HEK293T (cell line): Measurements from ENCODE around the gene HIVEP2.

Experiments
- BHLHE40 ChIP-seq: fragments of 450-650 bp; IDR thresholded peaks from 2 replicates; pipeline ENCODE4 v1.6.1; 2016; ENCODE audit warnings: mild to moderate bottlenecking, moderate library complexity, borderline replicate concordance
- ELF4 ChIP-seq: fragments of 450-650 bp; IDR thresholded peaks from 2 replicates; pipeline ENCODE4 v1.6.1; 2017; ENCODE audit warnings: antibody characterized with exemption
- FOXA1 ChIP-seq: fragments of 450-650 bp; IDR thresholded peaks from 2 replicates; pipeline ENCODE4 v1.6.1; 2016; ENCODE audit warnings: mild to moderate bottlenecking
- FOXK2 ChIP-seq: fragments of 450-650 bp; IDR thresholded peaks from 2 replicates; pipeline ENCODE4 v1.6.1; 2016; ENCODE audit warnings: mild to moderate bottlenecking
- FOXM1 ChIP-seq: fragments of 450-650 bp; IDR thresholded peaks from 2 replicates; pipeline ENCODE4 v1.6.1; 2017; ENCODE audit warnings: mild to moderate bottlenecking, borderline replicate concordance
- LEF1 ChIP-seq: fragments of 450-650 bp; IDR thresholded peaks from 2 replicates; pipeline ENCODE4 v1.6.1; 2017; ENCODE audit warnings: mild to moderate bottlenecking, borderline replicate concordance
- SP1 ChIP-seq: fragments of 450-650 bp; IDR thresholded peaks from 2 replicates; pipeline ENCODE4 v1.6.1; 2017
- SUZ12 ChIP-seq: fragments of 450-650 bp; IDR thresholded peaks from 2 replicates; pipeline ENCODE4 v1.6.1; 2016; ENCODE audit warnings: mild to moderate bottlenecking
- TARDBP ChIP-seq: fragments of 450-650 bp; IDR thresholded peaks from 2 replicates; pipeline ENCODE4 v1.6.1; 2016
- TF ChIP-seq, protein P1 (sequence below): fragments of 450-650 bp; IDR thresholded peaks from 2 replicates; pipeline ENCODE4 v1.6.1; 2016

DNA sequence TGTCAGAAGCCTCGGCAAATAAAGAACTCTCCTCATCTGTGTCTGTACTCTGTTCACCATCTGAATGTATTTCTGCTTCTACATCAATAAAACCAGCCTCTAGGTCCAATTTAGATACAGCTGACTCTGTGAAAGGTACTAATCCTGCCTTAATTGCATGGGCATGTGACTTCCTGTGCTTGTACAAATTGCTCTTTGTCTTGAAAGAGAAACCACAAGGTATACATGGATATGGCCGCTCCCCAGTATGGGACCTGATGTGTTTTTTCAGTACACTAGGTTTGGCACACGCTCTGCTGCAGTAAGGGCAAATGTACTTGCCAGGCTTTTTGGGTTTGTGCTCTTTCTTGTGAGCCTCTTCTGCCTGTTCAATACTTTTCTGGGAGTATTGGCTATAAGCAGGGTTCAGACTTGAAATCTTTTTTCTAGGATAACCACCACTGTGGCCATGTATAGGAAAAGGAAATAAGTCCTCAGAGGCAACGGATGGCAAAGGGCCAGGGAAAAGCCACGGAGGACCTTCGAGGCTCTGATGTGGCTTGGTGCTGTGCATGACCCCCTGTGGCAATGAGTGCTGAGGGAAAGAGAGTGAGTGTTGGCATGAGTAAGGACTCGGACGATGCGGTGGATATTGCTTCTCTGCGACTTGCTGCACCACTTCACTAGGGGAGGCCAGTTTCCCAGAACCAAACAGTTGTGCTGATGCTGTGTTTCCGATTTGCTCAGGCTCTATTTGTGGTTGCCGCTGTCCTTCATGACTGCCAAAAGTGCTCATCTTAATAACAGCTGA is 170.9 kb downstream of the HIVEP2 start:
- TF ChIP-seq TARDBP (no peak), BHLHE40 (no peak), FOXA1 (no peak), FOXK2 (no peak), SP1 (no peak), FOXM1 (no peak), SUZ12 (no peak), ELF4 (no peak), LEF1 (no peak)
- TF ChIP-seq, protein P1, sequence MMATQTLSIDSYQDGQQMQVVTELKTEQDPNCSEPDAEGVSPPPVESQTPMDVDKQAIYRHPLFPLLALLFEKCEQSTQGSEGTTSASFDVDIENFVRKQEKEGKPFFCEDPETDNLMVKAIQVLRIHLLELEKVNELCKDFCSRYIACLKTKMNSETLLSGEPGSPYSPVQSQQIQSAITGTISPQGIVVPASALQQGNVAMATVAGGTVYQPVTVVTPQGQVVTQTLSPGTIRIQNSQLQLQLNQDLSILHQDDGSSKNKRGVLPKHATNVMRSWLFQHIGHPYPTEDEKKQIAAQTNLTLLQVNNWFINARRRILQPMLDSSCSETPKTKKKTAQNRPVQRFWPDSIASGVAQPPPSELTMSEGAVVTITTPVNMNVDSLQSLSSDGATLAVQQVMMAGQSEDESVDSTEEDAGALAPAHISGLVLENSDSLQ: no peak
